H1 (cell line): ENCODE results near the gene RBM38. TPM values are rescaled to one million over a fixed set of nuclear protein-coding genes. Genes with fewer than 3 reads are reported as not detected.

Experiments
- CEBPB ChIP-seq: IDR thresholded peaks from 2 replicates; pipeline ENCODE4 v1.6.1; 2012; ENCODE audit warnings: low read depth, low read length
- CHD2 ChIP-seq: IDR thresholded peaks from 2 replicates; pipeline ENCODE4 v1.6.1; 2012; ENCODE audit warnings: low read length, improper control_type of control experiment
- EZH2 ChIP-seq: fragments of 200-600 bp; sonication (generic); IDR thresholded peaks from 2 replicates; pipeline ENCODE4 v1.7.1; 2012; ENCODE audit warnings: low read depth, mild to moderate bottlenecking, moderate library complexity, low read length, inconsistent platforms; ENCODE audit not compliant: severe bottlenecking
- FOSL1 ChIP-seq: IDR thresholded peaks from 2 replicates; pipeline ENCODE4 v1.6.1; 2011; ENCODE audit warnings: mild to moderate bottlenecking, low read depth, low read length, moderate library complexity; ENCODE audit not compliant: insufficient read depth
- NANOG ChIP-seq: IDR thresholded peaks from 2 replicates; pipeline ENCODE4 v1.6.1; 2011; ENCODE audit warnings: low read length, low read depth, mild to moderate bottlenecking, inconsistent platforms; ENCODE audit not compliant: insufficient read depth, poor library complexity, severe bottlenecking
- YY1 ChIP-seq: IDR thresholded peaks from 2 replicates; pipeline ENCODE4 v1.6.1; 2011; ENCODE audit warnings: low read depth, mild to moderate bottlenecking, low read length
- polyA plus RNA-seq, 7 experiments: library from polyadenylated mRNA; depleted of rRNA in 3 of 7; stranded (reverse) in 5 of 7; unstranded in 2 of 7; fragments of >200 nt in 5 of 7; fragments of 200-250 nt in 2 of 7; gene quantifications; 1 replicate in 5 of 7; 2 replicates in 1 of 7; 4 replicates in 1 of 7; pipeline versions ENCODE4 v1.2.1 to v1.2.3, GENCODE V29; 2011 to 2013; ENCODE audit warnings: missing spikeins in 2 of 7, mixed read lengths in 2 of 7
- total RNA-seq: library from RNA; stranded (reverse); fragmentation: NEBNext Ultra II Directional; extraction: Animal tissue kit (Norgen Biotek cat#: 25700); gene quantifications from 2 replicates; pipeline ENCODE4 v1.2.1, GENCODE V29; 2021
- TF ChIP-seq, protein P1 (sequence below): IDR thresholded peaks from 2 replicates; pipeline ENCODE4 v1.6.1; 2011; ENCODE audit warnings: low read depth, mild to moderate bottlenecking, low read length; ENCODE audit not compliant: insufficient read depth

Gene RBM38
- total and polyA plus RNA-seq, 2 of the 8 experiments (the other 6 are each of a cell fraction or from before 2014, with no cell fraction given), result 57.7 to 109 TPM

DNA sequence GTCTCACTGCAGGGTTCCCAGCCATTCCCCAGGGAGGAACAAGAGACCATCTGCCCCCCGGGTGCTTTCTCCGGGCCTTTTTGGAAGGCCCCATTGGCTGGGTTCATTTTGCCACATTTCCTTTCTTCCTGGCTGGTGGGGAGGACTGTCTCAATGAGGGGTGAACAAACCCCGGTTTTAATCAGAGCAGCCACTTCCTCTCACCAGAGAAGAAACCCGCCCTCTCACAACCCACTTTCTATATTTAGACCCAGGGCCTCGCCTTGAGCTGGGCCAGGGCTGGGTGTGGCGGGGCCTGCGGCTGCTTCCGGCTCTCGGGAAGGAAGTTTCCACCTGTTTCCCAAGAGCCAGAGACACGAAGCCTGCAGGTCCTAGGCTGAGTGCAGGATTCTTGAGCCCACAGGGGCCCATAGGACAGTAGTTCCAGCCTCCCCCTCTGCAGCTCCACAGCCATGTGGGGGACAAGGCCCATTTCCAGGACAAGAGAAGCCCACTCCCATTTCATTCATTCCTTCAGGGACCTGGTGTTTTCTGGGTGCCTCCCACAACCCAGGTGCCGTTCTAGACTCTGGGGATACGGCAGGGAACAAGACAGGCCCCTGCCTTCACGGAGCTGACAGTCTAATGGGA is 41.8 kb downstream of the RBM38 start (continued):
- TF ChIP-seq FOSL1 (no peak), EZH2 (no peak), CEBPB (no peak), YY1 (no peak), NANOG (no peak), CHD2 (no peak)
- TF ChIP-seq, protein P1, sequence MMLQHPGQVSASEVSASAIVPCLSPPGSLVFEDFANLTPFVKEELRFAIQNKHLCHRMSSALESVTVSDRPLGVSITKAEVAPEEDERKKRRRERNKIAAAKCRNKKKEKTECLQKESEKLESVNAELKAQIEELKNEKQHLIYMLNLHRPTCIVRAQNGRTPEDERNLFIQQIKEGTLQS, result no peak
